Mesenchymal stem cell (in vitro differentiated cells and primary cell): ENCODE measurements around the gene IGSF21.
A peak's percentile ranks its signal among the peaks of the same experiment; 100 is the strongest.

Source experiments
- DNase-seq: peaks from one replicate; pipeline ENCODE4 v3.0.0-alpha.2; 2013
- H2AFZ ChIP-seq: one replicate; pipeline ENCODE4 v1.6.1; 2013; ENCODE audit warnings: low read depth, mild to moderate bottlenecking, control low read depth, inconsistent platforms, low read length, moderate library complexity
- H2AK5ac ChIP-seq: 2 replicates; pipeline ENCODE4 v1.6.1; 2013; ENCODE audit warnings: low read length, moderate library complexity, mild to moderate bottlenecking, inconsistent platforms; ENCODE audit not compliant: severe bottlenecking
- H2BK120ac ChIP-seq: one replicate; pipeline ENCODE4 v1.6.1; 2013; ENCODE audit warnings: low read depth, mild to moderate bottlenecking, inconsistent platforms, low read length, moderate library complexity
- H2BK12ac ChIP-seq, 2 experiments: one replicate each; pipeline ENCODE4 v1.6.1; 2013; ENCODE audit warnings: inconsistent platforms in 2 of 2, low read length in 2 of 2, mild to moderate bottlenecking in 2 of 2, moderate library complexity in 2 of 2, control low read depth in 1 of 2
- H2BK15ac ChIP-seq: one replicate; pipeline ENCODE4 v1.6.1; 2013; ENCODE audit warnings: mild to moderate bottlenecking, low read depth, inconsistent platforms; ENCODE audit not compliant: poor library complexity, severe bottlenecking
- H2BK5ac ChIP-seq: 2 replicates; pipeline ENCODE4 v1.6.1; 2013; ENCODE audit warnings: low read depth, mild to moderate bottlenecking, low read length, control low read depth, inconsistent platforms; ENCODE audit not compliant: poor library complexity, severe bottlenecking
- H3K14ac ChIP-seq, 2 experiments: one replicate each; pipeline ENCODE4 v1.6.1; 2013; ENCODE audit warnings: inconsistent platforms in 2 of 2, low read length in 2 of 2, control low read depth in 1 of 2, mild to moderate bottlenecking in 1 of 2, moderate library complexity in 1 of 2
- H3K18ac ChIP-seq, 2 experiments: one replicate each; pipeline ENCODE4 v1.6.1; 2013; ENCODE audit warnings: inconsistent platforms in 2 of 2, low read length in 2 of 2, control low read depth in 1 of 2, low read depth in 1 of 2, mild to moderate bottlenecking in 1 of 2
- H3K23ac ChIP-seq, 2 experiments: one replicate each; pipeline ENCODE4 v1.6.1; 2013; ENCODE audit warnings: inconsistent platforms in 2 of 2, low read length in 2 of 2, mild to moderate bottlenecking in 2 of 2, moderate library complexity in 2 of 2, control low read depth in 1 of 2
- H3K27ac ChIP-seq: 2 replicates; pipeline ENCODE4 v1.5.1; 2013; ENCODE audit warnings: mild to moderate bottlenecking, moderate library complexity, low read length, control low read depth, inconsistent platforms; ENCODE audit not compliant: poor library complexity, severe bottlenecking
- H3K27me3 ChIP-seq, 2 experiments: 2 replicates each; pipeline versions ENCODE4 v1.6.1 to v1.7.0; 2013; ENCODE audit warnings: low read length in 2 of 2, mild to moderate bottlenecking in 2 of 2, moderate library complexity in 2 of 2, control low read depth in 1 of 2, inconsistent platforms in 1 of 2; ENCODE audit not compliant: control insufficient read depth in 1 of 2, insufficient read depth in 1 of 2
- H3K36me3 ChIP-seq, 2 experiments: 2 replicates each; pipeline versions ENCODE4 v1.6.1 to v1.7.0; 2013; ENCODE audit warnings: low read length in 2 of 2, control low read depth in 1 of 2, inconsistent platforms in 1 of 2, low read depth in 1 of 2, mild to moderate bottlenecking in 1 of 2; ENCODE audit not compliant: insufficient read depth in 2 of 2, control insufficient read depth in 1 of 2
- H3K4ac ChIP-seq, 2 experiments: one replicate each; pipeline ENCODE4 v1.6.1; 2013; ENCODE audit warnings: inconsistent platforms in 2 of 2, low read length in 2 of 2, mild to moderate bottlenecking in 2 of 2, moderate library complexity in 2 of 2, control low read depth in 1 of 2, low read depth in 1 of 2
- H3K4me1 ChIP-seq: 2 replicates; pipeline ENCODE4 v1.6.1; 2013; ENCODE audit warnings: low read depth, low read length, control low read depth; ENCODE audit not compliant: control insufficient read depth, insufficient read depth
- H3K4me2 ChIP-seq: 2 replicates; pipeline ENCODE4 v1.6.1; 2013; ENCODE audit warnings: low read length, mild to moderate bottlenecking, inconsistent platforms; ENCODE audit not compliant: poor library complexity, severe bottlenecking
- H3K4me3 ChIP-seq, 2 experiments: 2 replicates each; pipeline versions ENCODE4 v1.5.1 to v1.7.0; 2013; ENCODE audit warnings: low read length in 2 of 2, mild to moderate bottlenecking in 2 of 2, control low read depth in 1 of 2, low read depth in 1 of 2; ENCODE audit not compliant: insufficient read depth in 1 of 2
- H3K79me1 ChIP-seq: replicated peaks from 2 replicates; pipeline ENCODE4 v1.6.1; 2013; ENCODE audit warnings: mild to moderate bottlenecking, control low read depth, low read length, inconsistent platforms; ENCODE audit not compliant: poor library complexity, severe bottlenecking
- H3K9ac ChIP-seq: 2 replicates; pipeline ENCODE4 v1.7.0; 2013; ENCODE audit warnings: mild to moderate bottlenecking, low read length, moderate library complexity
- H3K9me3 ChIP-seq: 2 replicates; pipeline ENCODE4 v1.7.0; 2013; ENCODE audit warnings: mild to moderate bottlenecking, low read length; ENCODE audit not compliant: control insufficient read depth
- H4K8ac ChIP-seq: one replicate; pipeline ENCODE4 v1.6.1; 2013; ENCODE audit warnings: inconsistent platforms, mild to moderate bottlenecking, low read length, moderate library complexity
- H4K91ac ChIP-seq: one replicate; pipeline ENCODE4 v1.6.1; 2013; ENCODE audit warnings: mild to moderate bottlenecking, low read length, inconsistent platforms
- WGBS: methylation state at CpG from one replicate; pipeline ENCODE4 v1.1.7; 2013; ENCODE audit warnings: mixed read lengths; 5-methylcytosine and 5-hydroxymethylcytosine counted together

Gene IGSF21

DNA sequence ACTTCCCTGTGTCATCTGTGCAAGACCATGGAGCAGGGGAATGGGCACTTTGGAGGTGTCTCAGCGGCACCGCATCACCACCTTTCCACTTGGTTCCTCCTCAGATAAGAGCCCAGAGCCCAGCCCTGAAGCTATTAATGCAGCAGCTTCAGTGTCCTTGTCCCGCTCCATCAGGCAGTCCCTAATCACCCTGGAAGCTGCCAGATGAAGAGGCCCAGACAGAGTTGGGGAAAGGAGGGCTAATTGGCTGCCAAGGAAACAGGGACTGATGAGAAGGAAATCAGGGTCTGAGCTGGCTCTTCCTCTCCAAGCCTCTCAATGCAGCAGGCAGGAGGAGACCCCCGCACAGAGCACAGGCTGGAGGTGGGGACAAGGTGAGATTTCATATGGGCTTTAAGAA is 290.0 kb downstream of the IGSF21 start:
- Histone ChIP-seq H3K9me3 (no peaks in the 10 kb centered on the region), H2BK5ac (no peak overlapping the region), H4K8ac (no peak overlapping the region), H3K4me2 (no peak overlapping the region), H2AFZ (no peak overlapping the region), H2BK120ac (no peak overlapping the region), H2BK12ac (no peak overlapping the region), H3K27me3 (peaks cover 0 to 12% of the 10 kb centered on the region in 2 experiments), H3K9ac (no peak overlapping the region), H3K27ac (no peak overlapping the region), H3K18ac (no peak overlapping the region), H3K14ac (no peak overlapping the region), H4K91ac (no peak overlapping the region), H3K79me1 (no peaks in the 10 kb centered on the region), H2BK15ac (no peak overlapping the region), H3K4me1 (no peaks in the 10 kb centered on the region), H3K4me3 (no peak overlapping the region), H2AK5ac (no peak overlapping the region), H3K23ac (no peak overlapping the region), H3K4ac (no peak overlapping the region), H3K36me3 (no peaks in the 10 kb centered on the region)
- DNase-seq: no peak
- 81% methylated on average over 3 of the region's 4 CpGs for WGBS

DNA sequence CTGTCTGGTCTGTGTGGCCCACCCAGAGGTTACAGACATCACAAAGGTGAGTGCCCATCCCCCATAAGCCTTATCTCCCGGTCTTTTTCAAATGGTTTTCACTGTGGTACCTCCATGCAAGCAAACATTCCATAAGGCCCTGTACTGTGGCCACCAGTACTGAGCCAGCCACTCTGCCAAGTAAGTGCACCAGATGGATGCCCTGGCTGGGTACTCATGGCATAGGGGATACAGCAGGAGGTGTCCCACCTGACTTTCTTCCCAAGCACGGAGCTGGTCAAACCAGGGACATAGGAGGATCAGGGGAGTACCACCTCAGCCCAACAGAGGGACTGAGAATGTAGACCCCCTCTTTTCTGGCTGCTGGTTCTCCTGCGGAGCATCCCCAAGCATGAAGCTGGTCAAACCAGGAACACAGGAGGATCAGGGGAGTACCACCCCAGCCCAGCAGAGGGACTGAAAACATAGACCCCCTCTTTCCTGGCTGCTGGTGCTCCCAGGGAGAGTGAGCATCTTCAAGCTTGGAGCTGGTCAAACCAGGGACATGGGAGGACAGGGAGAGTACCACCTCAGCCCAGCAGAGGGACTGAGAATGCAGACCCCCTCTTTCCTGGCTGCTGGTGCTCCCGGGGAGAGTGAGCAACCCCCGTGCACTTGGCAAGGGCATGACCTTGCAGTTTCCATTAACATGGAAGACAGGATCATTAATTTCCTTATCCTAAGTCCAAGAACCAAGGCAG is 291.4 kb downstream of the IGSF21 start:
- Histone ChIP-seq H2AFZ (no peak overlapping the region), H3K4me2 (no peak overlapping the region), H3K18ac (no peak overlapping the region), H3K36me3 (no peaks in the 10 kb centered on the region), H2BK15ac (no peak overlapping the region), H3K4ac (no peak overlapping the region), H3K4me1 (no peaks in the 10 kb centered on the region), H2AK5ac (no peak overlapping the region), H3K9ac (no peak overlapping the region), H3K27me3 (peaks cover 6 to 12% of the 10 kb centered on the region in 2 experiments), H2BK5ac (no peak overlapping the region), H3K4me3 (no peak overlapping the region), H3K23ac (no peak overlapping the region), H2BK120ac (no peak overlapping the region), H4K91ac (peak overlapping the region; percentile 8), H3K79me1 (no peaks in the 10 kb centered on the region), H4K8ac (no peak overlapping the region), H3K9me3 (no peaks in the 10 kb centered on the region), H3K14ac (no peak overlapping the region), H2BK12ac (no peak overlapping the region), H3K27ac (no peak overlapping the region)
- 62% methylated on average over 5 of the region's 5 CpGs for WGBS
- no peak for DNase-seq

DNA sequence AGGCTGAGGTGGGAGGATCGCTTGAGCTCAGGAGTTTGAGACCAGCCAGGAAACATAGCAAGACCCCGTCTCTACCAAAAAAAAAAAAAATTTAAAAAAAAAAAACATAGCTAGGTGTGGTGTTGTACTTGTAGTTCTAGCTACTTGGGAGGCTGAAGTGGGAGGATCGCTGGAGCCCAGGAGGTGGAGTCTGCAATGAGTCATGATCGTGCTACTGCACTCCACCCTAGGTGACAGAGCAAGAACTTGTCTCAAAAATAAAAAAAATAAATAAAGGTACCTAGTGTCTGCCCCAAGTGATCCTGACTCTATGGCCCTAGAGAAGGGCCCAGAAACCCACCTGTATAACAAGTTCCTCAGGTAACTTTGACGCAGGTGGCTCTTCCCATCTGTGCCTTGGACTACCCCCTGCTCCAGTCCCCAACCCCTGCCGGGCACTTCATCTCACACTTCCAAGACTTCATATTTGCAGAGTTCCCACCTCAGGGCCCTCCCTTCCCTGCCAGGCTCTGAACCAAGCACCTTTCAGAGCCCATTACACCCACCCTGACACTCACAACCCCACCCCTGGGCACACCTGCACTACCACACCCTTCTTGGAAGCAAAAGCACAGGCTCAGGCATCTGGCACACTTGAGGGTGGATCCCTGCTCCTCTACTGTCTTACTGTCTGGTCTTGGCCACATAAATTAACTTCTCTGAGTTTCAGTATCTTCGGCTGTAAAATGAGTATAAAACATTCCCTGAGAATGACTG is 292.9 kb downstream of the IGSF21 start:
- Histone ChIP-seq H3K18ac (no peak overlapping the region), H4K91ac (no peak overlapping the region), H3K4ac (no peak overlapping the region), H3K36me3 (no peaks in the 10 kb centered on the region), H3K9me3 (no peaks in the 10 kb centered on the region), H3K4me2 (no peak overlapping the region), H3K23ac (no peak overlapping the region), H2BK5ac (peak overlapping the region; percentile 20), H2BK15ac (no peak overlapping the region), H2AFZ (no peak overlapping the region), H3K27ac (no peak overlapping the region), H2AK5ac (no peak overlapping the region), H3K14ac (no peak overlapping the region), H3K79me1 (no peaks in the 10 kb centered on the region), H3K9ac (no peak overlapping the region), H4K8ac (no peak overlapping the region), H2BK120ac (no peak overlapping the region), H3K27me3 (peaks cover 6 to 19% of the 10 kb centered on the region in 2 experiments), H2BK12ac (no peak overlapping the region), H3K4me1 (no peaks in the 10 kb centered on the region), H3K4me3 (no peak overlapping the region)
- 96% methylated on average over 5 of the region's 7 CpGs for WGBS
- DNase-seq: no peak

DNA sequence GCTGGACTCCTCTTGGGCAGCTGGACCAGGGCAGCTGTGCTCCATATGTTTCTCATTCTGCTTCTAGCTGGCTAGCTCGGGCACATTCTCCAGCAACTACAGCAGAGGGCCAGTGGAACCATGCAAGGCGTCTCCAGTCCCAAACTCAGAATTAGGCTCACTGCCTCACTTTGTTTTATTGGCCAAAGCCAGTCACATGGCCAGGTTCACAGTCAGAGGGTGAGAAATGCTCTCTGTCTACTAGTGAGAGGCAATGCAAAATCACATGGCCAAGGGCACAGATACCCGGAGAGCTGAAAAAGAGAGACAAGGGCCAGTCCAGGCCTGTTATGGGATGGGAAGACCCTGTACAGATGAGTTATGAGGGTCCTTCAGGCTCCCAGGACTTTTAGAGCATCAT is 294.3 kb downstream of the IGSF21 start:
- DNase-seq: no peak
- no peaks in the 10 kb centered on the region for H3K9me3 ChIP-seq
- WGBS: 80% methylated on average over 3 of the region's 3 CpGs
- no peak overlapping the region for H3K14ac ChIP-seq
- no peak overlapping the region for H2BK15ac ChIP-seq
- H3K4me3 ChIP-seq: no peak overlapping the region
- no peaks in the 10 kb centered on the region for H3K4me1 ChIP-seq
- no peaks in the 10 kb centered on the region for H3K79me1 ChIP-seq
- no peak overlapping the region for H3K4me2 ChIP-seq
- no peak overlapping the region for H4K91ac ChIP-seq
- H3K23ac ChIP-seq: no peak overlapping the region
- no peak overlapping the region for H4K8ac ChIP-seq
- H3K36me3 ChIP-seq: no peaks in the 10 kb centered on the region
- H2BK5ac ChIP-seq: no peak overlapping the region
- H2BK120ac ChIP-seq: no peak overlapping the region
- no peak overlapping the region for H3K18ac ChIP-seq
- no peak overlapping the region for H3K27ac ChIP-seq
- H3K9ac ChIP-seq: no peak overlapping the region
- H2AFZ ChIP-seq: no peak overlapping the region
- no peak overlapping the region for H3K4ac ChIP-seq
- H2BK12ac ChIP-seq: no peak overlapping the region
- no peak overlapping the region for H2AK5ac ChIP-seq
- peaks cover 6 to 27% of the 10 kb centered on the region in 2 experiments for H3K27me3 ChIP-seq
